Activated CD8-positive, alpha-beta memory T cell treated with anti-CD3 and anti-CD28 coated beads for 24 hours (primary cell): Measurements from ENCODE around the gene PTGER3.
"Not testable (repeated sequence)": the region's sequence is repeated elsewhere in the genome, so short reads cannot be mapped to it uniquely, and the experiment has no call there.

Experiments used
- DNase-seq: peaks from one replicate; pipeline ENCODE4 v3.0.0-alpha.2; 2020

PTGER3 gene

DNA sequence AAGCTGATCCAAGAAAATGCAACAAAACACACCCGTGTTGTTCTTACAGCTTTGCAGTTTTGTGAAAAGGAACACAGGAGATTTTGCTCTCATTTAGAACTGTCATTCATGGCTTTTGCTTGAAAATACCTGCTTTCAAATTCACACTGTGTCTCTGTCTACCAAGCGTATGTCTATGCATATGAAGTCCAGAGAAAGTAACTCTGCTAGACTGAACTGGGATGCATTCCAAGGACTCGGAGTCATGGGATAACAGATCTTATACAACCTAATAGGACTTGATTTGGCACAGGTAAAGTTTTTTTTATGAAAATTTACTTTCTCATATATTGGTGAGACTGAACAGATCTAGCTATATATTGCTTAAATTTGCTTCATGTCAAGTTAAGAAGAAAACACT lies 102.4 kb downstream of the PTGER3 start:
- no peak for DNase-seq

DNA sequence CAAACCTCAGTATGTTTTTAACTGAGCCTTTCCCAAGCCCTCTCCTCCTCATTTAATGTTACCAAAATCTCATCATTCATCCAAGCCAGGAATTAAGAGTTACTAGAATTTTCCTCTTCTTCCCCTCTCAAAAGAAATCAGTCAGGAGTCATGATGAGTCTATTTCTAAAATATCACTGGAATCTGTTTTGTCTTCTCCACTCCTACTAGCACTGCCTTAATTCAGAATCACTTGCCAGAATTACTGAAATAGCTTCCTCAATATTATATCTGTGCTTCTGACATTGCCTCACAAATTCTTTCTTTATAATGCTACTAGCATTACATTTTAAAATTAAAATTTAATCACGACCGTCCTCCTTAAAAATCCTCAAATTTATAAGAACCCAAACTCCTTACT lies 106.1 kb downstream of the PTGER3 start:
- no peak for DNase-seq

DNA sequence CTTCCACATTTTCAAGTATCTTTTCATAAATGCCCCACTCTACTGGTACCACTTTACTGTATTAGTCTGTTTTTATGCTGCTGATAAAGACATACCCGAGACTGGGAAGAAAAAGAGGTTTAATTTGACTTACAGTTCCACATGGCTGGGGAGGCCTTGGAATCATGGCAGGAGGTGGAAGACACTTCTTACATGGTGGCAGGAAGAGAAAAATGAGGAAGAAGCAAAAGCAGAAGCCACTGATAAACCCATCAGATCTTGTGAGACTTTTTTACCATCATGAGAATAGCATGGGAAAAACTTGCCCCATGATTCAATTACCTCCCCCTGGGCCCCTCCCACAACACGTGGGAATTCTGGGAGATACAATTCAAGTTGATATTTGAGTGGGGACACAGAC lies 107.2 kb downstream of the PTGER3 start:
- not testable (repeated sequence) for DNase-seq

DNA sequence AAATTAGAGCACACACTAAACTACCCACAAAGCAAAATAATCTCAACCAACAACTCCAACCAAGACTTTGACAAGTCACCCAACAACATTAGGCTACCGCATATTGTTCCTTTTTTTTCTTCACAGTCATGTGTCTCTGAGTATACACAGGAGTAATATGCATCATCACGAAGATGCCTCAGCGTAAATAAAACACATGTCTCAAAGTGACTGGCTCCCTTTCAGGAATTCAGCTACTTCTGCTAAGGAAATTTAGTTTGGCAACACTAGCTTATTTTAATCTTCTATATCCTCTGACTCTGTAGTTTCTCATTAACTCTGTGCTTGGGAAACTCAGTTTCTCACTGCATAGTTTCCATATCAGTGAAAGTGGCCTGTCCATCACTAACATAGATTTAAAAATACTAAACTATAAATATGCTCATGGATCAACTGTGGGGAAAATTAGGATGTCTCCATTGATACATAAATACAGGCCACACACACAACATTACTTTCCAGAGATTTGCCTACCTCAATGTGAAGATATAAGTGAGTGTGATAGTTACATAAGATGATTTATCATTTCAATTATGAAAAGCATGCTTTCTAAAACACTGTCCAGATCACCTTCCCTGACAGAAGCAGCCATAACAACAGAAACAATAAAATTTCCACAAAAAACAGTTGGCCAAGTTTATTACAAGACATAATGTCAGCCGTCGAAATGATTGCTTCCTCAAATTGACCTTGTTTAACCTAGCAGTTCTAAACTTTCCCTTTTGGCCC lies 113.2 kb downstream of the PTGER3 start:
- no peak for DNase-seq

DNA sequence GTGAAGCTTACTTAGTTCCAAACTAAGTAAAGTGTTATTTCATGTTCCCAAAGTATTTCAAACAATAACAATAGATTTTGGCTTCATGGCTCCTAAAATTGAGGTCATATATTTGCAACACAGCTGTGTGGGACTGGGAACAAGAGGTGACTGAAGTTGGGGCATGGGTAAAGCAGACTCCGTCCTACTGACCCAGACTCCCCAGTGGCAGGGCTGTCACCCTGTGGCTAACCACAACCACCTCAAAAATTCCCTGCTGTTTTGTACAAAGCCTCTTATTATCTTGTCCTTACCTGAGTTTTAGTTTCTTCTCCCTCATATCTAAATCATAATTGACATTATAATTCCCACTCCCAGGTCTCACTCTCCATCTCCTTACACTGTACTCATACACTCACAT lies 117.6 kb downstream of the PTGER3 start:
- no peak for DNase-seq

DNA sequence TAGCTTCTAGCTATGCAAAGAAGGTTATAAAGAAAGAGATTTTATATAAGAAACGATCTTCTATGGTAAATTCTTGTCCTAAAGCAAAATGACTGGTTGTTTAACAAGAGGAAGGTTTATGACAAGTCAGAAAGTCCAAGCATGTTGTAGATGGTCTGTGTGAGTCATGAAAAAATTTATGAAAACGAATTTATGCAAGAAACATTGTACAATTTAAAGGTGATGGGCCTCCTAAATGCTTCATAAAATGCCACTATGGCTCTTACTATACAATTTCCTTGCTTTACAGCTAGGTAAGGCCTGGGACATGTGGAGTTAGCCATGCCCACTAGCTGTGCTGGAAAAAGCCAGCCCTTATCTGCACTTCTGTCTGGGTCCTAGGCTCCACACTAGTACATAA lies 125.4 kb downstream of the PTGER3 start:
- DNase-seq = no peak
